Left kidney (tissue), 2 donors: Measurements from ENCODE around the gene DOCK1. TPM values are rescaled to one million over a fixed set of nuclear protein-coding genes. Genes with fewer than 3 reads are reported as not detected.
A peak's percentile ranks its signal among the peaks of the same experiment; 100 is the strongest.

Experiments
- DNase-seq: peaks from one replicate; pipeline ENCODE4 v3.0.0-alpha.2; 2013
- polyA plus RNA-seq: library from polyadenylated mRNA; unstranded; fragments of 120-200 nt; gene quantifications from one replicate; pipeline ENCODE4 v1.2.1, GENCODE V29; 2013; ENCODE audit not compliant: insufficient read length

Gene DOCK1
- polyA plus RNA-seq, 1 donor: 70.0 TPM

DNA sequence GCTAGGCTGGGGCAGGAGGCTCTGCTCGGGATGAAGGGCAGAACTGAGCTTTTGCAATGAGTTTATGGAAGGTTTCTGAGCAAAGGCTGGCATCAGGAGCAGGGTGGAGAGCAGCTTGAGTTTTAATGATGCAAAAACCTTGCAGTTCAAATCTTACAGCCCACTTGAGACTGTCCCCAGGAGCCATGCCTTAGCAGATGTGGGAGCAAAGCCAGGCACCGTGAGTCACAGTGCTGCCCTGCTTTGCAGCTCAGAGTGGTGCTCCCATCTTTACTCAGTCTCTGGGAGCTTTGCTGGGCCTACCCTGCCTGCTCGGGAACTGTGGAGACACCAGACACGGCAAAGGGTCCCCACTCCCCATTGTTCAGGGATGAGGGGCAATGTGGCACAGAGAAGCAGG, 521.5 kb downstream of the DOCK1 start:
- no peak for DNase-seq

GRCh38 chr10:127427926-127428325, 522.7 kb downstream of the DOCK1 start:
- DNase-seq: no peak

- DNase-seq: no peak
Measured at GRCh38 chr10:127428385-127428980, 523.3 kb downstream of the DOCK1 start.

GRCh38 chr10:127429601-127430312, 524.5 kb downstream of the DOCK1 start:
- no peak for DNase-seq

DNA sequence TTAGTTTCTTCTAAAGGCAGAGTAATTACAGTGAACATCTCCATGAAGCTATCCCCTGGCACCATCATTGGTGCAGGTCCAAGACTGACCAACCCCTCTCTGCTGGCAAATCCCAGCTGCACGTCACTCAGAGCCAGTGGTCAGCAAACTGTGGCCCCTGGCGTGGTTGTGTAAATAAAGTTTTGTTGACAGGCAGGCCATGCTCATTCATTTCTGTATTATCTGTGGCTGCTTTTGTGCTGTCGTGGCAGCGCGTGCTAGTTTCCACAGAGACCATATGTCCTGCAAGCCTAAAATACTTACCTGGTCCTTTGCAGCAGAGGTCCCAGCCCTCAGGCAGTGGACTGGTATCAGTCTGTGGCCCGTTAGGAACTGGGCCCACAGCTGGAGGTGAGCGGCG, 526.3 kb downstream of the DOCK1 start:
- no peak for DNase-seq

- no peak for DNase-seq
Measured at GRCh38 chr10:127434006-127434405, 528.8 kb downstream of the DOCK1 start.

DNA sequence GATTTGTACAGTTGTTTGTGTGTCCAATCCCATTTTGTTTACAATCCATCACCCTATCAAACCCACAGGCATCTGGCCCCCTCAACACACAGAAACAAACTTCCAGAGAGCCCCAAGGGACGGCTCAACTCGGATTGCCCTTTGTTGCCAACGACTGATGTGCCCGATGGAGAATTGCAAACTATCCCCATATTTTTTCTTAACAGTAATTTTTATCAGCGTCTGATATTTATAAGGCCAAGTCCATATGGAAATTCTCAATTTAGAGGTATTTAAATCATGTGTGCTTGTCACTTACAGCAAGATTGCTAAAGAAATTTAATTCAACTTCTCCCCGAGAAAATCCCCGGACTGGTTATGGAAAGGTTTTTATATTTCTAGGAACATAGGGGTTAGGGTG, 530.0 kb downstream of the DOCK1 start:
- no peak for DNase-seq

DNA sequence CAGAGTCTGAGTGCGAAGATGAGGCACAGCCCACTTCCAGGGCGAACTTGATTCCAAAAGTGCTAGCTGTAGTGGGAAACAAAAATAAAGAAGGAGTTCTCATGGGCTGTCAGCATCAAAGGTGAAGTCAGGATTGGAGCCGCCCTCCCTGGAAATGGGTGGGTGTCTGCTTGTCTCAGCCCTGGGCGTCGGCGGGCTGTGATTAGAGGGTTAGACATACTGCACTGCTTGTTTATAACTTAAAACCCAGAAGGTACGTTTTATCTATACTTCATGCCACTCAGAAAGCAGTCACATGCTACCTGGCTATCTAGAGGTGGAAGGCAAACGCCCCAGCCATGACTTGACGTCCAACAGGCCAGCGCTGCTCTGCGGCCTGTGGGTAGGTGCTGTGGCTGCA, 535.1 kb downstream of the DOCK1 start:
- no peak for DNase-seq

- DNase-seq: peak; percentile 65
Measured at GRCh38 chr10:127441350-127442219, 536.4 kb downstream of the DOCK1 start.

DNA sequence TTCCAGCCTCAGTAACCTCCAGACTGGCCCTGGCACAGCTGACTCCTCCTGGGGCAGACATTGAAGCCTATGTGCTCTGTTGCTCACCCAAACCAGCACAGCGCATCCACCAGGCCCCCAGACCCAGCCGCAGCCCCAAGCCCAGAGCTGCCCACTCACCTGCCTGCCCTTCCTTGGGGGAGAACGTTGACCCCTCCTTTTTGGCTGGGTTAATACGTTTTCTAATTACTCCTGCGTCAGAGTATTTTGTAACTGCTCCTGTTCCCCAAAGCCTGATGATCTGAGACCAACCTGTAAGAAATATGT, 536.9 kb downstream of the DOCK1 start:
- DNase-seq: no peak

GRCh38 chr10:127444155-127444554, 538.9 kb downstream of the DOCK1 start:
- no peak for DNase-seq

DNA sequence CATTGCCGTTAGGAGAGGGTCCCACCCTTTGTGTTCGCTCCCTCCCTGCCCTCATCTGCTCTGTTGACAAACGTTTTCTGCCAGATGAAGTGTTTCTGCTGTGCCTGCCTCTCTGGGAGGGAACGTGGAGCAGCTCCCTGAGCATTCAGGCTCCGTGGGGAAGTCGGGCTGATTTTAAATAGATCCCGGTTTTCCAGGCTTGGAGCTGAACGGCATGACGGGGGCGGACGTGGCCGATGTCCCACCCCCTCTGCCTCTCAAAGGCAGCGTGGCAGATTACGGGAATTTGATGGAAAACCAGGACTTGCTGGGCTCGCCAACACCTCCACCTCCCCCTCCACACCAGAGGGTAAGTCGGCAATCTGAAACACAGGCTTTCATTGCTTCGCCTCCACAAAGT, 542.0 kb downstream of the DOCK1 start:
- DNase-seq: no peak

DNA sequence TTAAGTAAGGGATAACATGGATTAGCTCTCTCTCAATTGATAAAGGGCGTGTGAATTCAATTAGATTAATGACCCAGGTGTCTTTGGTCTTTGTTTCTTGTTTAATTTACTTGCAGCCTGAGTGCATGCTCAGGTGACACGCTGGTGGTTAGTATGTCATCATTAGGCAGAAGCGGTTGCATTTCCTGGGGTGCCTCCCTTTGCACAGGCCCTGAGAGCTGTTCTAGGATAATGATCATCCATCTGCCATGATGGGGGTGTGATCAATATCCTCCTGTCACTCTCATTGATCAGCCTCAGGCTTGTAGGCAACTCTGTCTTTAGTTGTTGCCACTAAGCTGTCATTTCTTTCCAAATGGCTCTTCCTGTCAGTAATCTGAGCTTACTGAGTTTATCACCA, 544.3 kb downstream of the DOCK1 start:
- no peak for DNase-seq

DNA sequence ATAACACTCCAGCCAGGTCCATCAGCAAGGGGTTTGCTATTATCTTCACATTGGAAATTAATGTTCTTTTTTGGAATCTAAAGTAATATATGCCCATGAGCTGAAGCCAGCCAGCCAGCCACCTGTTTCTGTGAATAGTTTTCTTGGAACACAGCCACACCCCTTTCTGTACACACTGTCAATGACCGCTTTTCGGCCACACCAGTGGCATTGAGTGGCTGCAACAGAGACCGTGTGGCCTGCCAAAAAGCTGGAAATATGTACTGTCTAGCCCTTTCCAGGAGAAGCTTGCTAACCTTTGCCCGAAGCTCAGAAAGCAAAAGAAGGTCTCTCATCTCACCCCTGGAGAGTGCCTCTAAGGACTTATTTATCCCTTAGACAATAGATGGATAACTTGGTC, 545.4 kb downstream of the DOCK1 start:
- no peak for DNase-seq

- no peak for DNase-seq
Measured at GRCh38 chr10:127451628-127452027, 546.4 kb downstream of the DOCK1 start.

DNA sequence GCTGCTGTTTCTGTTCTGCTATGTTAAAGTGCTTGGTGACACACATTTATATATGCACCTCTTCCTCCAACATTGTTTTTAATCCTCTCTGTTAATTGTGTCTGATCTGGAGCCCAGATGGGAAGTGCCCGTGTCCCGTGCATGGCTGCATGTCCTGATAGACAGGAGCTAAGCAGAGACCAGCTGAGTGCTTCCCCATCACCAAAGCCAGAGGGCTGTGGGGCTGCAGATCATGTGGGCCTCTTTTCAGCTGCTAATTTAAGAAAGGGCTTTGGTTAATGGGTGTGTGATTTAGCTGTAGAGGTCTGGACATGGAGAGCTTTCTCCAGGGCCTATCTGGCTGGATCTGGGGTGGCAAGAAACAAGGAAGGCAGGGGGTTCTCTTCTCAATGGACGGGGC, 547.3 kb downstream of the DOCK1 start:
- no peak for DNase-seq

GRCh38 chr10:127453706-127454105, 548.5 kb downstream of the DOCK1 start:
- DNase-seq: no peak

DNA sequence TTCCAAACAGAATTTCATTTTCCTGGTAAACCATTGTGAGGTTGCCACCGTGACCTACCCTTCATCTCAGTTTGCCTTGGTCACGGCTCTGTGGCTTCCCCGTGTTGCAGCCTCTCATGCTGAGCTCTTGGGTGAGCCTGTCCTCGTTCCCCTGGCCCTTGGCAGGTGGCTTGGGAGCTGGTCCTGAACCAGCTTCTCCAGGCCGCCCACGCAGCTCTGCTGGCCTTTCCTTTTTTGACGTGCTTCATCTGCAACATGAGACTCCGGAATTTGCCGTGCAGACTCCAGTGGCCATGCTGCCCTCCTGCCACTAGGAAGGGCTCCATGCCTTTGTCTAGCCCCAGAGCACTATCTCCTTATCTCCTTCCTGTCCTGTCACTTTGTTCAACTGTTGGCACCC, 550.9 kb downstream of the DOCK1 start:
- no peak for DNase-seq

DNA sequence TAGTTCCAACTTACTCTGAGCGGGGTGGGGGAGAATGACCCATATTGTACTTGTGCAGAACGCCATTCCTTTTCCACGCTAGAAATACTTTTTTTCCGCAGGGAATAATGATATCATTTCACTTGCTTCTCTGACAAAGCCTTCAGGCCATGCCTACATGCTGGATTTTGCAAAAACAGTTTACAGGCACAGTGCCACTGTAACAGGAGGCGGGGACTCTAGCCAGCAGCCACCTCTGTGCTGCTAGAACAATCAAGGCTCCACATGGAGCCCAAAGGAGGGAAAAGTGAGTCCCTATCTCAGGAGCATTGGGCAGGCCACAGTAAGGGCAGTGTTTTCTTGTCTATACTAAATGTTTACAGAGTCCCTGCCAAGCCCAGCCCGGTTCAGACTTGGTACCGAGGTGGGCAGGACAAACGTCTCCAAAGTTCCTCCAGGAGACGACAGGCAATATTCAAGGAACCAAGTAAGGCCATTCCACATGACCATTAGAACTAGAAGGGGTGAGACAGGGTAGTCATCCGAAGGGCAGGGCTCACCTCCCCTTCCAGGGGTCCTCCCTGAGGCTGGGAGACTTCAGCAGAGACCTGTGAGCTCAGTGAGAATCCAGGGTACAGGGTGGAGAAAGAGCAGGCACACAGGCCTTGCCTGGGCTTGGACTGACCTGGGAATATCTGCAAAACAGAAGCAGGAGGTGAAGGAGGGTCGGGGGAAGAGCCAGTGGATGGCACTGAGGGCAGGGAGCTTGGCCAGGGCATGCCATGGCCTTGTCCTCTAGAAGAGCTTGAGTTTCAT, 553.0 kb downstream of the DOCK1 start:
- DNase-seq: no peak

DNA sequence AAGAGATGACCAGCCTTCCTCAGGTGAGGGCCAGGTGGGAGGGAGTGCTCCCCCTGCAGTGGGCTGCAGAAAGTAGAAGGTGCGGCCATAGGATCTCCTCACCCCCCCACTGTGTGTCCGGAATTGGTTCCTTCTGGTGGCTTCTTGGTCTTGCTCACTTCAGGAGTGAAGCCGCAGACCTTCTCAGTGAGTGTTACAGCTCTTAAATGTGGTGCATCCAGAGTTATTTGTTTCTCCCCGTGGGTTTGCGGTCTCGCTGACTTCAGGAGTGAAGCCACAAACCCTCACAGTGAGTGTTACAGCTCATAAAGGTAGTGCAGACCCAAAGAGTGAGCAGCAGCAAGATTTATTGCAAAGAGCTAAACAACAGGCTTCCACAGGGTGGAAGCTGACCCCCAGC, 553.6 kb downstream of the DOCK1 start:
- DNase-seq: no peak

DNA sequence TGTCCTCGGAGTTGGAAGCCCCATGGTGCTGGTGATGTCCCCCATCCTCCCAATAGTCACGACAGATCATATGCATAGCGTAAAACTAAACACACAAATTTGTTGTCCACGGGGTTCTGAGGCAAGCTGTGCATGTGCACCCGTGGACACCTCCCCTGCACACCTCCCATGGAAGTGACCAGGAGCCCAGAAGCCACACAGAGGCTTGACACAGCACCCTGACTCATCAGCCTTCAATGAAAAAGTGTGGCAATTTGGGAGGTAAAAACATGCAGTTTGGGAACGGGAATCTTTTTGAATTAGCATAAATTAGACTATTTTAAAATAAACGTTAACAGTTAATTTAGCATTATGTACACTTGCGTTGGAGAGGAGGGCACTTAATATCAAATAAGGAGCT, 554.7 kb downstream of the DOCK1 start:
- no peak for DNase-seq

GRCh38 chr10:127462643-127463295, 557.5 kb downstream of the DOCK1 start:
- DNase-seq: no peak
